WTC11 (cell line): ENCODE measurements around the gene BCKDHA. TPM values are rescaled to one million over a fixed set of nuclear protein-coding genes. Genes with fewer than 3 reads are reported as not detected.
A peak's percentile ranks its signal among the peaks of the same experiment; 100 is the strongest.

ENCODE experiments used
- ATF3 ChIP-seq: sonication (generic); formaldehyde crosslinking; conservative IDR thresholded peaks from 2 replicates; pipeline ENCODE4 v1.8.1; 2022; ENCODE audit warnings: mild to moderate bottlenecking, missing genetic modification reagents
- CREB1 ChIP-seq: sonication (generic); formaldehyde crosslinking; IDR thresholded peaks from 2 replicates; pipeline ENCODE4 v1.8.0; 2023; ENCODE audit warnings: mild to moderate bottlenecking, missing genetic modification reagents
- ERG ChIP-seq: fragments of 250-450 bp; sonication (Bioruptor Pico); IDR thresholded peaks from 2 replicates; pipeline ENCODE4 v1.8.0; 2021; ENCODE audit warnings: mild to moderate bottlenecking
- GABPB1 ChIP-seq: sonication (generic); formaldehyde crosslinking; IDR thresholded peaks from 2 replicates; pipeline ENCODE4 v1.8.1; 2023; ENCODE audit warnings: mild to moderate bottlenecking, missing genetic modification reagents
- GTF2I ChIP-seq: fragments of 250-450 bp; sonication (Bioruptor Pico); conservative IDR thresholded peaks from 2 replicates; pipeline ENCODE4 v1.4.0; 2021; ENCODE audit warnings: mild to moderate bottlenecking
- KAT7 ChIP-seq: sonication (generic); formaldehyde crosslinking; IDR thresholded peaks from 2 replicates; pipeline ENCODE4 v1.8.1; 2023; ENCODE audit warnings: missing genetic modification reagents, mild to moderate bottlenecking, borderline replicate concordance
- MXD4 ChIP-seq: fragments of 250-450 bp; sonication (Bioruptor Pico); IDR thresholded peaks from 2 replicates; pipeline ENCODE4 v1.8.0; 2021; ENCODE audit warnings: mild to moderate bottlenecking, moderate library complexity, borderline replicate concordance
- NFATC4 ChIP-seq: fragments of 250-450 bp; sonication (Bioruptor Pico); IDR thresholded peaks from 2 replicates; pipeline ENCODE4 v1.9.0; 2021; ENCODE audit warnings: mild to moderate bottlenecking
- NFE2L1 ChIP-seq: sonication (generic); formaldehyde crosslinking; IDR thresholded peaks from 2 replicates; pipeline ENCODE4 v1.8.1; 2023; ENCODE audit warnings: missing genetic modification reagents
- NFYB ChIP-seq: sonication (generic); formaldehyde crosslinking; conservative IDR thresholded peaks from 2 replicates; pipeline ENCODE4 v1.8.0; 2022; ENCODE audit warnings: low read depth, missing genetic modification reagents
- NR3C1 ChIP-seq: sonication (generic); formaldehyde crosslinking; conservative IDR thresholded peaks from 2 replicates; pipeline ENCODE4 v1.8.1; 2023; ENCODE audit warnings: low read depth, mild to moderate bottlenecking, missing genetic modification reagents
- OVOL2 ChIP-seq: fragments of 250-450 bp; sonication (Bioruptor Pico); IDR thresholded peaks from 2 replicates; pipeline ENCODE4 v1.9.0; 2021; ENCODE audit warnings: mild to moderate bottlenecking, borderline replicate concordance
- PRRX2 ChIP-seq: fragments of 250-450 bp; sonication (Bioruptor Pico); IDR thresholded peaks from 2 replicates; pipeline ENCODE4 v1.8.0; 2021; ENCODE audit warnings: mild to moderate bottlenecking
- SMAD3 ChIP-seq: sonication (generic); formaldehyde crosslinking; IDR thresholded peaks from 2 replicates; pipeline ENCODE4 v1.8.0; 2022; ENCODE audit warnings: missing genetic modification reagents, mild to moderate bottlenecking, borderline replicate concordance
- SOX15 ChIP-seq: fragments of 250-450 bp; sonication (Bioruptor Pico); IDR thresholded peaks from 2 replicates; pipeline ENCODE4 v1.9.0; 2021; ENCODE audit warnings: mild to moderate bottlenecking
- SP1 ChIP-seq: sonication (generic); formaldehyde crosslinking; conservative IDR thresholded peaks from 2 replicates; pipeline ENCODE4 v1.8.1; 2022; ENCODE audit warnings: missing genetic modification reagents
- TCF7 ChIP-seq: sonication (generic); formaldehyde crosslinking; IDR thresholded peaks from 2 replicates; pipeline ENCODE4 v1.8.0; 2022; ENCODE audit warnings: mild to moderate bottlenecking, low read depth, missing genetic modification reagents, moderate library complexity
- TEAD1 ChIP-seq: sonication (generic); formaldehyde crosslinking; IDR thresholded peaks from 2 replicates; pipeline ENCODE4 v1.8.0; 2022; ENCODE audit warnings: mild to moderate bottlenecking, missing genetic modification reagents
- TP53 ChIP-seq: sonication (generic); formaldehyde crosslinking; IDR thresholded peaks from 2 replicates; pipeline ENCODE4 v1.8.1; 2023; ENCODE audit warnings: mild to moderate bottlenecking, missing genetic modification reagents
- ZBTB21 ChIP-seq: sonication (generic); formaldehyde crosslinking; IDR thresholded peaks from 2 replicates; pipeline ENCODE4 v1.8.1; 2023; ENCODE audit warnings: mild to moderate bottlenecking, missing genetic modification reagents, borderline replicate concordance
- ZNF121 ChIP-seq: sonication (generic); formaldehyde crosslinking; IDR thresholded peaks from 2 replicates; pipeline ENCODE4 v1.8.0; 2023; ENCODE audit warnings: missing genetic modification reagents
- ZNF138 ChIP-seq: sonication (generic); formaldehyde crosslinking; conservative IDR thresholded peaks from 2 replicates; pipeline ENCODE4 v1.8.1; 2022; ENCODE audit warnings: mild to moderate bottlenecking, moderate library complexity, missing genetic modification reagents
- ZNF232 ChIP-seq: sonication (generic); formaldehyde crosslinking; IDR thresholded peaks from 2 replicates; pipeline ENCODE4 v1.8.0; 2022; ENCODE audit warnings: mild to moderate bottlenecking, missing genetic modification reagents
- ZNF317 ChIP-seq: sonication (generic); formaldehyde crosslinking; IDR thresholded peaks from 2 replicates; pipeline ENCODE4 v1.8.1; 2023; ENCODE audit warnings: low read depth, mild to moderate bottlenecking, moderate library complexity, missing genetic modification reagents, borderline replicate concordance
- ZNF396 ChIP-seq: fragments of 250-450 bp; sonication (Bioruptor Pico); IDR thresholded peaks from 2 replicates; pipeline ENCODE4 v1.8.0; 2021; ENCODE audit warnings: mild to moderate bottlenecking, moderate library complexity, borderline replicate concordance
- ZNF671 ChIP-seq: fragments of 250-450 bp; sonication (Bioruptor Pico); IDR thresholded peaks from 2 replicates; pipeline ENCODE4 v1.8.0; 2021; ENCODE audit warnings: mild to moderate bottlenecking
- total RNA-seq: library from RNA; stranded (reverse); gene quantifications from 3 replicates; pipeline ENCODE4 v1.2.3, GENCODE V29; 2021
- TF ChIP-seq, protein P1 (sequence below): fragments of 250-450 bp; sonication (Bioruptor Pico); conservative IDR thresholded peaks from 2 replicates; pipeline ENCODE4 v1.9.0; 2021; ENCODE audit warnings: mild to moderate bottlenecking
- TF ChIP-seq, protein P2 (sequence below): sonication (generic); formaldehyde crosslinking; IDR thresholded peaks from 2 replicates; pipeline ENCODE4 v1.8.1; 2023; ENCODE audit warnings: mild to moderate bottlenecking, missing genetic modification reagents
- TF ChIP-seq, protein P3 (sequence below): sonication (generic); formaldehyde crosslinking; IDR thresholded peaks from 2 replicates; pipeline ENCODE4 v1.8.1; 2023; ENCODE audit warnings: mild to moderate bottlenecking, missing genetic modification reagents
- TF ChIP-seq, protein P4 (sequence below): sonication (generic); formaldehyde crosslinking; IDR thresholded peaks from 2 replicates; pipeline ENCODE4 v1.8.1; 2022; ENCODE audit warnings: mild to moderate bottlenecking, missing genetic modification reagents, moderate library complexity, borderline replicate concordance
- TF ChIP-seq, protein P5 (sequence below): fragments of 250-450 bp; sonication (Bioruptor Pico); IDR thresholded peaks from 2 replicates; pipeline ENCODE4 v1.9.0; 2021; ENCODE audit warnings: mild to moderate bottlenecking
- TF ChIP-seq, protein P6 (sequence below): sonication (generic); formaldehyde crosslinking; IDR thresholded peaks from 2 replicates; pipeline ENCODE4 v1.8.0; 2022; ENCODE audit warnings: mild to moderate bottlenecking, missing genetic modification reagents

The BCKDHA gene
- total RNA-seq, 1 experiment from 2014 or later = 18.8 TPM

- TF ChIP-seq, protein P1, sequence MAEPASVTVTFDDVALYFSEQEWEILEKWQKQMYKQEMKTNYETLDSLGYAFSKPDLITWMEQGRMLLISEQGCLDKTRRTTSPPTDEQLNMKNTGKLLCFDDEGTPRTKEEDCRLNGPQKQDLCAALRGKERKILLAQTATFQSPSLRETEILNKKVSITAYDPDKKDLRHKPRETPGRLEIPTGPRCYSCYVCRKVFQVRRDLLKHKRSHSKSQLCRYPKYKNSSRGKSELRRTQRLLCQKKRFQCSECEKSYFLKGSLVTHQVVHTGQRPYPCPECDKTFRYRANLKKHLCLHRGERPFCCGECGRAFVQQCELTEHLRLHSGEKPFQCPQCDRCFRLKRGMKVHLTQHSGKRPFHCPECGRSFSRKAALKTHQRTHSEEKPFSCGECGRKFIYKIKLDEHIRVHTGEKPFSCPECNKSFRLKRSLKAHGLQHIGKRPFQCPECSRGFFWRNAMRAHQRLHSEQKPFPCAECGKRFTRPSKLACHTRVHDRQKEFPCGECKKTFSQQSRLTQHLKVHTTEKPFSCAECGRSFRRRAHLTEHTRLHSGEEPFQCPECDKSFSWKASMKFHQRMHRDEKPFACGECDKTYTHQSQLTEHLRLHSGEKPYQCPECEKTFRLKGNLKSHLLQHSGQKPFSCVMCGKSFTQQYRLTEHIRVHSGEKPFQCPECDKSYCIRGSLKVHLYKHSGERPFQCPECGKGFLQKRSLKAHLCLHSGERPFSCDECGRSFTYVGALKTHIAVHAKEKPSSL (CRISPR knock-in tag) = no peak
- no peak for TF ChIP-seq NR3C1 (CRISPR knock-in tag)
- TF ChIP-seq, protein P2, sequence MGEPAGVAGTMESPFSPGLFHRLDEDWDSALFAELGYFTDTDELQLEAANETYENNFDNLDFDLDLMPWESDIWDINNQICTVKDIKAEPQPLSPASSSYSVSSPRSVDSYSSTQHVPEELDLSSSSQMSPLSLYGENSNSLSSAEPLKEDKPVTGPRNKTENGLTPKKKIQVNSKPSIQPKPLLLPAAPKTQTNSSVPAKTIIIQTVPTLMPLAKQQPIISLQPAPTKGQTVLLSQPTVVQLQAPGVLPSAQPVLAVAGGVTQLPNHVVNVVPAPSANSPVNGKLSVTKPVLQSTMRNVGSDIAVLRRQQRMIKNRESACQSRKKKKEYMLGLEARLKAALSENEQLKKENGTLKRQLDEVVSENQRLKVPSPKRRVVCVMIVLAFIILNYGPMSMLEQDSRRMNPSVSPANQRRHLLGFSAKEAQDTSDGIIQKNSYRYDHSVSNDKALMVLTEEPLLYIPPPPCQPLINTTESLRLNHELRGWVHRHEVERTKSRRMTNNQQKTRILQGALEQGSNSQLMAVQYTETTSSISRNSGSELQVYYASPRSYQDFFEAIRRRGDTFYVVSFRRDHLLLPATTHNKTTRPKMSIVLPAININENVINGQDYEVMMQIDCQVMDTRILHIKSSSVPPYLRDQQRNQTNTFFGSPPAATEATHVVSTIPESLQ (CRISPR knock-in tag) = no peak
- no peak for TF ChIP-seq ZNF138 (CRISPR knock-in tag)
- no peak for TF ChIP-seq TP53 (CRISPR knock-in tag)
- 0 out of 2 replicates have a peak, but pooled peaks have one; percentile 42 for TF ChIP-seq TEAD1 (CRISPR knock-in tag)
- no peak for TF ChIP-seq OVOL2 (CRISPR knock-in tag)
- TF ChIP-seq GABPB1 (CRISPR knock-in tag) = peak; percentile 66; the same call in 1 of the 2 replicates
- peak; percentile 85 for TF ChIP-seq SP1 (CRISPR knock-in tag)
- TF ChIP-seq ZNF121 (CRISPR knock-in tag) = no peak
- no peak for TF ChIP-seq ERG
- TF ChIP-seq, protein P3, sequence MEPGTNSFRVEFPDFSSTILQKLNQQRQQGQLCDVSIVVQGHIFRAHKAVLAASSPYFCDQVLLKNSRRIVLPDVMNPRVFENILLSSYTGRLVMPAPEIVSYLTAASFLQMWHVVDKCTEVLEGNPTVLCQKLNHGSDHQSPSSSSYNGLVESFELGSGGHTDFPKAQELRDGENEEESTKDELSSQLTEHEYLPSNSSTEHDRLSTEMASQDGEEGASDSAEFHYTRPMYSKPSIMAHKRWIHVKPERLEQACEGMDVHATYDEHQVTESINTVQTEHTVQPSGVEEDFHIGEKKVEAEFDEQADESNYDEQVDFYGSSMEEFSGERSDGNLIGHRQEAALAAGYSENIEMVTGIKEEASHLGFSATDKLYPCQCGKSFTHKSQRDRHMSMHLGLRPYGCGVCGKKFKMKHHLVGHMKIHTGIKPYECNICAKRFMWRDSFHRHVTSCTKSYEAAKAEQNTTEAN (CRISPR knock-in tag) = no peak
- no peak for TF ChIP-seq NFATC4 (CRISPR knock-in tag)
- TF ChIP-seq ZNF232 (CRISPR knock-in tag) = 0 out of 2 replicates have a peak, but pooled peaks have one; percentile 50
- TF ChIP-seq SOX15 = no peak
- no peak for TF ChIP-seq GTF2I (CRISPR knock-in tag)
- TF ChIP-seq ZNF317 (CRISPR knock-in tag) = no peak
- no peak for TF ChIP-seq PRRX2
- no peak for TF ChIP-seq ZNF671
- no peak for TF ChIP-seq SMAD3 (CRISPR knock-in tag)
- TF ChIP-seq, protein P4, sequence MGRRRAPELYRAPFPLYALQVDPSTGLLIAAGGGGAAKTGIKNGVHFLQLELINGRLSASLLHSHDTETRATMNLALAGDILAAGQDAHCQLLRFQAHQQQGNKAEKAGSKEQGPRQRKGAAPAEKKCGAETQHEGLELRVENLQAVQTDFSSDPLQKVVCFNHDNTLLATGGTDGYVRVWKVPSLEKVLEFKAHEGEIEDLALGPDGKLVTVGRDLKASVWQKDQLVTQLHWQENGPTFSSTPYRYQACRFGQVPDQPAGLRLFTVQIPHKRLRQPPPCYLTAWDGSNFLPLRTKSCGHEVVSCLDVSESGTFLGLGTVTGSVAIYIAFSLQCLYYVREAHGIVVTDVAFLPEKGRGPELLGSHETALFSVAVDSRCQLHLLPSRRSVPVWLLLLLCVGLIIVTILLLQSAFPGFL = no peak
- TF ChIP-seq NFE2L1 (CRISPR knock-in tag) = no peak
- no peak for TF ChIP-seq ZNF396 (CRISPR knock-in tag)
- no peak for TF ChIP-seq CREB1
- TF ChIP-seq, protein P5, sequence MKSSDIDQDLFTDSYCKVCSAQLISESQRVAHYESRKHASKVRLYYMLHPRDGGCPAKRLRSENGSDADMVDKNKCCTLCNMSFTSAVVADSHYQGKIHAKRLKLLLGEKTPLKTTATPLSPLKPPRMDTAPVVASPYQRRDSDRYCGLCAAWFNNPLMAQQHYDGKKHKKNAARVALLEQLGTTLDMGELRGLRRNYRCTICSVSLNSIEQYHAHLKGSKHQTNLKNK (CRISPR knock-in tag) = no peak
- TF ChIP-seq ATF3 (CRISPR knock-in tag) = no peak
- TF ChIP-seq KAT7 (CRISPR knock-in tag) = no peak
- TF ChIP-seq, protein P6, sequence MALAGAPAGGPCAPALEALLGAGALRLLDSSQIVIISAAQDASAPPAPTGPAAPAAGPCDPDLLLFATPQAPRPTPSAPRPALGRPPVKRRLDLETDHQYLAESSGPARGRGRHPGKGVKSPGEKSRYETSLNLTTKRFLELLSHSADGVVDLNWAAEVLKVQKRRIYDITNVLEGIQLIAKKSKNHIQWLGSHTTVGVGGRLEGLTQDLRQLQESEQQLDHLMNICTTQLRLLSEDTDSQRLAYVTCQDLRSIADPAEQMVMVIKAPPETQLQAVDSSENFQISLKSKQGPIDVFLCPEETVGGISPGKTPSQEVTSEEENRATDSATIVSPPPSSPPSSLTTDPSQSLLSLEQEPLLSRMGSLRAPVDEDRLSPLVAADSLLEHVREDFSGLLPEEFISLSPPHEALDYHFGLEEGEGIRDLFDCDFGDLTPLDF = no peak
- no peak for TF ChIP-seq TCF7 (CRISPR knock-in tag)
- TF ChIP-seq MXD4 (CRISPR knock-in tag) = no peak
- TF ChIP-seq ZBTB21 (CRISPR knock-in tag) = no peak
- peak; percentile 58 for TF ChIP-seq NFYB
Measured at GRCh38 chr19:41439441-41440222, 42.0 kb downstream of the BCKDHA start, which contains the start of gene DMAC2 (continued).
